Stimulated activated CD4-positive, alpha-beta T cell treated with anti-CD3 and anti-CD28 coated beads, Interleukin-2, amount 100 ng/mL, for 4 hours (primary cell): ENCODE results near the gene ZNF511.

Experiments
- DNase-seq: peaks from one replicate; pipeline ENCODE4 v3.0.0-alpha.2; 2020; ENCODE audit warnings: low read depth

Gene ZNF511

DNA sequence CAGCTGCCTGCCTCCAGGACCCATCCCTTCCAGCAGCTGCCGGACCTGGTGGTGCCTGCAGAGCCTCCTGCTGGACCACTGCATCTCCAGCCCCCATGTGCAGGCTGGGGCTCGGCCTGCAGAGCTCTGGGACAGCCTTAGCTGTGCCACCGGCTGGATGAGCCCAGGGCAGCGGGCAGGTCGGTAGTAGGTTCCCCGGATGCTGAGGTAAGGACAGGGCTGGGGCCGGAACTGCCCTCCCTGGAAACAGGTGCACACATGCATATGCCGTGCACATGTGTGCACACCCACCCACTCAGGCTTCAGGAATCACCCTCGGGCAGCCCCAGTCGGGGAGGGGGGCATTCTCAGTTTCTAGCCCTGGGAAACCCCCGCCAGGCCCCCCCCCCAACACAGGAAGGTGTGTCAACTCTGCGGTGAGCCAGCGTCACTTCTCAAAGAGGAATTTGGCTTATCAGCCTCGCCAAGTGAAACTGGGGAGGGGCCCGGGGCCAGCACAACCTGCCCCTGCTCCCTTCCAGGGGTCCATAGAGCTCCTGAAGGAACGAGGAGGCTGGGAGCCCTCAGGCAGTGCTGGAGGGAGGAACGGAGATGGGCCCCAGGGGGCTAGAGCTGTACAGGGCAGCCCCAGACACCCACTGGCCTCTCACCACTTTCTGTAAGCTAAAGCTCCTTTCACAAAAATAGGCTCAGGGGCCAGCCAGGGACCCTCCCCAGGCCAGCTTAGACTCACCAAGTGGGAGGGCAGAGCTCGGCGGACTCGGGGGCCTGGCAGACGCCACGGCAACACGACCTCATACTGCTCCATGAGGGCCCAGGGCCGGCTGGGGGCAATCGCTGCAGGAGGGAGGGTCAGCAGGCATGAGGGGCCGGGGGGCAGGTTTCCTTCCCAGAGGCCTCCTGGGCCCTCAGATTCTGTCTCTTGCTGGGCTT, 33.7 kb upstream of the ZNF511 start:
- DNase-seq, result peak; percentile 81

DNA sequence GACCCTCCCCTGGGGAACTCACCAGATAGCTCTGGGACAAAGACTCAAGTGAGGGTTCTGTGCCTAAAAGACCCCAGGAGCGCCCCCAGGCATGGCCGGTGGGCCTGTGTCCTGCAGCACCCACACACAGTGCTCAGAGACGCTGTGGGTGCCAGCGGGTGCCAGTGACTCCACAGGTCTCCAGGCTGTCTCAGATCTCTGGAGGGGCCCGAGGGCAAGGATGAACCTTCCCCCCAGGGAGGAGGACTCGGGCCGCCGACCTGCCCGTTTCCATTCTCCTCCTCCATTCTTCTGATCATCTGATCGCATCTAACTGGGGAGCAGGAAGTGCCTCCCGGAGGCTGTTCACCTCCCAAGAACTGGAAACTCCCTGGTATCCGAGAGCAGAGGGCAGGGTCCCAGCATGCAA, 33.0 kb upstream of the ZNF511 start:
- no peak for DNase-seq

DNA sequence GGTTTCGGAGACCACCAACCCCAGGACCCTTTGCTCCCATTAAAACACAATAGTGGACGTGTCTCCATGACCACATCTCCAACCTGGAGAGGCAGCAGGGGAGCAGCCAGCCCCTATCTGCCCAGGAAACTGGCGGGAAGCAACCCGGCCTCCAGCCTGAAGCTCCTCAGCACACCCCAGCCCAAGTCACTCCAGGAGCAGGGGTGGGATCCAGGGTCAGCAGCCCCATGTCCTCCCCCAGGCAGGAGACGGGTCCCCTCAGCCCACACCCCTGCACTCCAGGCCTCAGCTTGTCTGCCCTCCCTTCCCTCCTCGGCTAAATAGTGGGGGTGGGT, 32.6 kb upstream of the ZNF511 start:
- DNase-seq, result no peak

DNA sequence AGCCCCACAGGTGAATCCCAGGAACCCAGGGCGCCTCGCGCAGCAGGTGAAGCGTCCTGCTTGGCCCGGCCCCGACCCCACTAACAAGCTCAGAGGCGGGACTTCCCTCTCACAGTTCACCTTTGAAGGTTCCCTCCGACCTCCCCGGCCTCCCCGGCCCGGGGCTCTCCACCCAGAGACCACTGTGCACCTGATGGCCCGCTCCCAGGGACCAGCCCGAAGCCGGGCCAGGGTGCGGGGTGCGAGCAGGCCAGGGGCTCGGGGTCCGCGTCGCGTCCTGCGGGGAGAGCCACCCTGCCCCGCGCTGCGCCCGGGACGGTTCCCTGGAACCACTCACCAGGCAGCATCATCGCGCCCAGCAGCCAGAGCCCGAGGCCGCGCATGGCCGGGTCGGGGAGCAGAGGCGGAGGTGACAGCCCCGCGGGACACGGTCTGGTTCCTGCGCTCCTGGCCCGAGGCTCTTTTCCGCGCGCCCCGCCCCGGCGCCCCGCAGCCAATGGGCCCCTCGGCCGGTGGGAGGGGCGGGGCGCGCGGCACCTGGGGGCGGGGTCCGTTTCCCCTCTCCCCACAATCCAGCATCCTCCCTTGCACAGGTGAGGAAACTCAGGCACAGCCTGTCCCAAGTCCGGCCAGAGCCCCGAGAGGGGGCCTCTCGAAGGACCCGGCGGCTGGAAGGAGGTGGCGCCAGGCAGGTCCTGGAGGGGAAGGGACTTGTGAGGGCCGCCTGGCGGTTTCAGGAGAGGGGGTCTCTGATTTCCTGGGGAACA, 32.1 kb upstream of the ZNF511 start, which contains the start of gene ADAM8:
TSS of gene ADAM8 (minus strand) at position 434 of the 767 bp plus-strand sequence. CDS start at position 383, 51 bp downstream.
- DNase-seq, result peak; percentile 59

DNA sequence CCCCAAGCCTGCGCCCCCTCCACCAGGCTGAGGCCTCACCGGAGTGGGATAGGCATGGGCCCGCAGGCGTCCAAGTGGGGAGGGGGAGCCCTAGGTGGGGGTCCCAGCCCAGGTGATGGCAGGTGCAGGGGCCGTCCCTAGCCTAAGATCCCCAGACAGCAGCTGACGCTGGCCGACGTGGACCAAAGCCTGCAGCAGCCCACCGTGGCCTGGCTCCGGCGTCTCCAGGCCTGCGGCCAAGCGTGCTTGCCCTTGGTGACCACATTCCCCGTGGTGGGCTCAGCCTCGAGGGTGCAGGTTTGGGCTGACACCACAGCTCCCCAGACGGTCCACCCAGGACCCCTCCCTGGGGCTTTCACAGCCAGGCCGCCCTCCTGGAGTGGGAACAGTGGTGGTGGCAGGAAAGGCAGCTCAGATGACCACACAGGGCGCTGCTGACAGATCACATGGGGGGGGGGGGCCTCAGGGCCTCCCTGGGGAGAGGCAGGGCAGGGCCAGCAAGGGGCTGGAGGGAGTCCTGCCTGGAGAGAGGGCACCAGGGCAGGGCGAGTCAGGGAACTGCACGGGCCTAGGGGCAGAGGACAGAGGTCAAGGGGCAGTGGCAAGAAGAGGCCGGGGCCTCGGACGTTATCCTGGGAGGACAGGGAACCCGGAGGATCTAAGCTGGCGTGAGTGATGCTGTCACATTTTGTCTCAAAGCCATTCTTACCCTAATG, 31.3 kb upstream of the ZNF511 start:
- no peak for DNase-seq

DNA sequence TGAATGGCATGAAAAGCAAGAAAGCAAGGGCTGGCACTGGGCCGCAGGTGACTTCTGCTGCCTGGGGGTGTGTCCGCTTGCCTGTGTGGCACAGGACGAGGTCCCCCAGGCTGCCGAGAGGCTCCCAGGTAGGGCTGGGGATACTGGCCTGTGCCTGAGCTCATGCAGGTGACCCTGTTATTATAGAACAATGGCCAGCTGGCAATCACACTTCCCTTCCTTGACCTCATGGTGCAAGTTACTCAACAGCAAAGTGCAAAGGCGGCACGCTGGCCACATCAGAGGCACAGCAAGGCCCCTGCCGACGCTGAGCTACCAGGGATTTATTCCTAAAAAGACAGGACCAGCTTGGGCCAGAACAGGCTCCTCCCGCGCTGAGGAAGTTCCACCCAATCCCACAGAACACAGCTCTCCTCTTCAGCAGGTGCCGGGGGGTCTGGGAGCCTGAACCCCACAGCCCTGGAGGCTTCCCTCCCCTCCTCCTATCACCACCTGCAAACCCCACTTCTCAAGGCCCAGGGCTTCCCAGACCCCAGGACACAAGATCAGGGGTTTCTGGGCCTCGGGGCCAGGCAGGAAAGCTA, 30.6 kb upstream of the ZNF511 start:
- DNase-seq, result no peak

DNA sequence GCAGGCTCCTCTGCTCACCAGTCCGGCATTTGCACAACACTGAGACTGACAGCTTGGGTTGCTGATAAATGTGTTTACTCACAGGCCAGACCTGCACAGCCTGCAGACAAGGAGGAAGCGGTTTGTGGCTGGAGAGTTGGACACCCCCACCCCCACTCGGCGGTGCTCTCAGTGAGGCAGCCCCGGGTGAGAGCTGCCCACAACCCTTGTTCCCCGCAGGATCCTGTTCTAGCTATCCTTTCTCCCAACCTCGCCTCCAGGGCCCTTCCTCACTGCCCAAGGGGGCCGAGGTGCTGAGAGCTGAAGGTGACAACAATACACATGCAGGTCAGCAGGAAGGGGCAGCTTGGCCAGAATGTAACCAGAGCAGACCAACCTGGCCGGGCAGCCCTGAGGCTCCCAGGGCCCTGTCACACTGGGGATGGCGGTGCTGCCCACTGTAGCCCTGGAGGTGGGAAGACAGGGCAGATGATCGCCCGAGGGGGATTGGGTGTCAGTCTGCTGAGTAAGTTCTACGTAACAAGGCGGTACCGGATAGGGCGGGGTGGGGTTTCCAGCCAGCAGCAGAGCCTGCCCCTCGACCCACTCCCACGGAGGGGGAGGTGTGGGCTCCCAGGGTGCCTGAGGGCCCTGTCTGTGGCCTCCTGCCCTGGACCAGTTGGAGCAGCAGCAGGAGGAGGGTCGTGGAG, 30.0 kb upstream of the ZNF511 start:
- no peak for DNase-seq

DNA sequence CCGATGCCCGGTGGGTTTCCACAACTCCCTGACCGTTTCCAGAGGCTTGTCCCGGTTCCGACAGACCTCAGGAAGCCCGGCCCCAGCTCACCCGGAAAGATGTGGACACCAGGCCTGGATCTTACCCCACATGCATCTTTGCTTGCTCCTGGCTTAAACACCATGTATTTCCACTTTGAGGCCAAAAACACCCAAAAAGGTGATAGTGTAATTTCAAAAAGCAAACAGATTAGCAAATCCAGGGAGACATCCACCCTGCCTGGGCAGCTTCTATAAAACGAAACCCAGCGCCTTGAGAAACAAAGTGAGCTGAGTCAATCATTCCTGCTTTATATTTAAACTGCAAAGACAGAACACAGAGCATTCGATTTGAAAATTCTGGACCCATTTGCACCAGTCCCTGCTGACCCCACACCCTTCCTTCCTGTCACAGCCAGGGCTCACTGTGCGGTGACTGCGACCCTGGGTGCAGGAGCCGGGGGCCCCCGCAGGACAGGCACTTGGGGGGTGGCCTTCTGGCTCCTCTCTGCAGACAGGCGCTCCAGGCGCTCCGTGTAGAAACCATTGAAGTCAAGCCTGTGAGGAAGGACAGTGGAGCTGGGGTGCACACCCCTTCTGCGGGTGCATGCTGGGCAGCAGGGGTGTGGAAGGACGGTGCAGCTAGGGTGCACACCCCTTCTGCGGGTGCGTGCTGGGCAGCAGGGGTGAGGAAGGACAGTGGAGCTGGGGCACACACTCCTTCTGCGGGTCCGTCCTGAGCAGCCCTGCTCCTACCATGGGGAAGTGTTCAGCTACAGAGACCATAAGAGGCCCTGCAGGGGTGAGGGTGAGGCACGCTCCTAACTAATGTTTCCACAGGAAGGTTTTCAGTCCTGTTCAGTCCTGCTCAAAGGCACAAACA, 29.1 kb upstream of the ZNF511 start:
- no peak for DNase-seq

DNA sequence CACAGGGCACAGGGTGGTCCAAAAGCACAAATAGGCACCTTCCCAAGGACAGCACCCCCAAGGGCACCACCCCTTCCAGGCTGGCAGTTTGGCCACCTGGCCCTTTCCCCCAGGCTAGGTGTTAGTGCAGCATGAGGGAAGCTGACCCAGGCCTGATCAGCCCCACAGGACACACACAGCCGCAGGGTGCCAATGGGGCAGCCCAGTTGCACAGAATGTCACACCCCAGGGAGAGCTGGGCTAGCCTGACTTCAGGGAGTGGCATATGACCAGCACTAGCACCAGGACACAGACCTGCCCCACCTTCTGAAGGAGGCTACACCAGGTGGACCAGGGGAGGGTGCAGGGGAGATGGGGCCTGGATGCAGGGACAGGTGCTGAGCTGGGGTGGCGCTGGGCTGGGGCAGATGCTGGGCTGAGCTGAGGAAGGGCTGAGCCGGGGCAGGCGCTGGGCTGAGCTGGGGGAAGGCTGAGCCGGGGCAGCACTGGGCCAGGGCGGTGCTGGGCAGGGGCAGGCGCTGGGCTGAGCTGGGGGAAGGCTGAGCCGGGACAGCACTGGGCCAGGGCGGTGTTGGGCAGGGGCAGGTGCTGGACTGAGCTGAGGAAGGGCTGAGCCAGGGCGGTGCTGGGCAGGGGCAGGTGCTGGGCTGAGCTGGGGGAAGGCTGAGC, 28.2 kb upstream of the ZNF511 start:
- no peak for DNase-seq

DNA sequence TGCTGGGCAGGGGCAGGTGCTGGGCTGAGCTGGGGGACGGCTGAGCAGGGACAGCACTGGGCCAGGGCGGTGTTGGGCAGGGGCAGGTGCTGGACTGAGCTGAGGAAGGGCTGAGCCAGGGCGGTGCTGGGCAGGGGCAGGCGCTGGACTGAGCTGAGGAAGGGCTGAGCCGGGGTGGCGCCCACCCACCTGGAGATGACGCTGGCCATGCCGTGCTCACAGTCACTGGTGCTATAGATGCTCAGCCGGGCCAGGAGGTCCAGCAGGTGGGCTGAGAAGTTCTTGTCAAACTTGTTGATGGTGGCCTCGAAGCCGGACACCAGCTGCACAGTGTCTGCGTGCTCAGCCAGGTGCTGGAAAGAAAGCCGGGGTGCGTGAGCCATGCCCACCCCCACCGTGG, 27.6 kb upstream of the ZNF511 start:
- DNase-seq, result no peak

DNA sequence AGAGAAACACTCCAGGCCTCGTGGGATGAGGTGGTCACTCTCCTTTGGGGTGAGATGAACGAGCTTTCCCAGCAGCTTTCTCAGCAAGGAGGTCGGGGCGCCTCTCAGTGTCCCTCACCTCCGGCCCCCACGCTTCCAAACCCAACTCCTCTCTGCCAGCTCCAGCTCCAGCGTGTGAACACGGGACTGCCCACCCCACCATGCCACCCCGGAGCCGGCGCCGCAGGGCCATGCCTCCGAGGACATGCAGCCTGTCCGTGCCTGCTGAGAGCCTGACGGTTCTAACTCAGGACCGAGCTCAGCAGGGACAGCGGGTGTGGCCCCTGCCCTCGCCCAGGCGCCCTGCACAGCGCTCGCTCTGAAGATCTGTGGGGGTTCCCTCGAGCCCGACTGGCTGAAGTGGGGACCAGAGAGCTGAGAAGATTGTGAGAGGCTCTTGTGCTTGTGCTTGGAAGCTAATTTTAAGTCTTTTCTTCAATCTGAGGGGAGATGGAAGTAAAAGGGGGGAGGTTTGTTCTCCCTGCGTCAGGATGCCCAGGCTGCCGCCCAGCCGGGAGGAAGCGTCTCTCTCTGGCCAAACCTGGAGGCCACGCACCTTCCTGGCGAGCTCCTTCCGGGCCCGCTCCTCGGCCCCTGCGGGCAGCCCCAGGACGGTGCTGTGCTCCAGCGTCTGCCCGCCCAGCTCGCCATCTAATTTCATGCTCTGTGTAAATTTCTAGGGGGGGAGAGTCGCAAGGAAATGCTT, 26.9 kb upstream of the ZNF511 start:
- DNase-seq, result no peak

DNA sequence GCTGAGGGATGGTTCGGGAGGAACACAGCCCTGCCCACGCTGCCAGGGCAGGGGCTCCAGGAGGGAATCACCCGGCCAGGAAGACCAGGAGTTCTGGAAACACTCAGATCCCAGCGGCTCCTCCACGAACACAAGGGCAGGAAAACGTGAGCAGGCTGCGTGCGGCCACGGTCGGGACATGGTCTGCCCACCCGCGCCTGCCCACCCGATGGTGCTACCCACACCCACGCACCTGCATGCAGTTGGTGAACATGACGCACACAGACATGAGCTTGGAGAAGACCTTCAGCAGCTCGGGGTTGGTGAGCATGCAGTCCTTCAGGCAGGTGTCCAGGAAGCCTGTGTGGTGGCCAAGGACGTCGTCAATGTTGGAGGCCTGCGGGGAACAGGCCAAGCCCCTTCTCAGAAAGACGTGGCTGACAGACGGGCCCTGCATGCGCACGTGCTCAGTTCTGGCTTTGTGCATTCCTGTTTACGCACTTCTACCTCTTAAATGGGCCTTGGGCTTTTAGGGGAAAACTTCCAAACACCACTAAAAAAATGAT, 25.8 kb upstream of the ZNF511 start:
- no peak for DNase-seq

DNA sequence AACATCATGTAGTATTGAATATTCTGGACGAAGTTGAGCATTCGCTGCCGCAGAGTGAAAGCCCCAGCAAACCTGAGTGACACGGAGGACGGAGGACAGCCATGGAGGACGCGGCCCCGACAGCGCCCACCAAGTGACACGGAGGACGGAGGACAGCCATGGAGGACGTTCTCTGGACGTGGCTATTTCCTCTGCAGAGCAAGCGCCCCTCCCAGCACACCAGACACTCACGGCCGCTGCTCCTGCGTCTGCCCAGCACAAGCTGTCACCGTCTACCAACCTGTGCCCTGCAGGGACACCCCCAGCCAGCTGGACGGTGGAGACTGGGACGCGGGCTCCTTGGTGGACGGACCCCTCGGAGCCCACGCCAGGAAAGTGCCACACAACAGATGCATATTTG, 24.8 kb upstream of the ZNF511 start:
- DNase-seq, result no peak

DNA sequence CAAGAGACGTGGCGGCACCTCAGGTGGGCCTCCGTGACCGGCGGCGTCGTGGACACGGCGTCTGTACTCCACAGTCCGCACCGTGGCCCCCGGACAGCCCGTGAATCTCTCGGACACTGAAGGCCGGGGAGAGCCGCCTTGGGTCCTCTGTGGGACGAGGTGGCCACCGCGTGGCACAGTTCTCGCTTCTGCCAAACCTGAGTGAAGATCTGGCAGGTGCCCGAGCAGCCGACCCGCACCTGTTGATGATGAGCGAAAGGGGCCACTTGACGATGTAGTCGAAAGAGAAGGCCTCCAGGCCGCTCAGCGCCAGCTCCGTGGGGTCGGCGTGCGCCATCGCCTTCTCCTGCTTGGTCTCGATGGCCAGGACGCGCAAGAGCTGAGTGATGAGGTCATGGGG, 23.5 kb upstream of the ZNF511 start:
- no peak for DNase-seq

DNA sequence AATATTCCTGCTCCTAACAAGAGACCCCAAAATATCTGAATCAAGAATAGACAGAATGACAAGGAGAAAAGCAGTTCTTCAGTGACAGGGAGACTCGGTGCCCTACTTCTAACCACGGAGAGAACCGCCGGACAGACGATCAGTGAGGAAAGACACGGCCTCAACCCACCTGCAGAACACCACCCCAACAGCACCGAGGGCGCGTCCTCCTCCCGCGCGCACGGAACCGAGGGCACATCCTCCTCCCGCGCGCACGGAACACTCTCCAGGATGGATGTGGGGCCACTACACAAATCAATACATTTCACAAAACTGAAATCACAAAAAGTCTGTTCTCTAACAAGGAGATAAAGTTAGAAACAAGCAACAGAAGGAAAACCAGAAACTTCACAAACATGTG, 22.3 kb upstream of the ZNF511 start:
- no peak for DNase-seq

DNA sequence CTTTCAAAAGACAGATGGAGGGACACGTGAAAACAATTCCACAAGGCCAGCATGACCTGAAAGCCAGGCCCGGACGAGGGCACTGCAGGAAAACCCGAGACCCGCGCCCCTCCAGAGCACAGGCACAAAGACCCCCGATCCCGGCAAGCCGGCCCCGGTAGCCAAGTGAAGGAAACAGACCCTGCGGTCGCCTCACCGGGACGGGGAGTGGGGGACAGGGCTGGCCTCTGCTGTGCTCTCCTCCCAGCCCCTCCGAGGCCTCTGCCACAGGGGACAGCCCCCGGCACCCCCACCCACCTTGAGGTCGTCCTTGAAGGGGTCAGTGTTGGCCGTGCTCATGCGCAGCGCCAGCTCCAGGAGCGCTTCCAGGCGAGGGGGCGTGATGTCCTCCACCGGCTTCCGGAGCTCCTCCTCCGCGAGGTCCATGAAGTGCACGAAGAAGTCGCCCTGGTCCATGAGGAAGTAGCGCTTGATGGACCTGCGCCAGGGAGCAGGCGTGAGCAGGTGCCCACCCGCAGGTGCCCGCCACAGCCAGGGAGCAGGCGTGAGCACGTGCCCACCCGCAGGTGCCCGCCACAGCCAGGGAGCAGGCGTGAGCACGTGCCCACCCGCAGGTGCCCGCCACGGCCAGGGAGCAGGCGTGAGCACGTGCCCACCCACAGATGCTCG, 20.7 kb upstream of the ZNF511 start:
- no peak for DNase-seq

DNA sequence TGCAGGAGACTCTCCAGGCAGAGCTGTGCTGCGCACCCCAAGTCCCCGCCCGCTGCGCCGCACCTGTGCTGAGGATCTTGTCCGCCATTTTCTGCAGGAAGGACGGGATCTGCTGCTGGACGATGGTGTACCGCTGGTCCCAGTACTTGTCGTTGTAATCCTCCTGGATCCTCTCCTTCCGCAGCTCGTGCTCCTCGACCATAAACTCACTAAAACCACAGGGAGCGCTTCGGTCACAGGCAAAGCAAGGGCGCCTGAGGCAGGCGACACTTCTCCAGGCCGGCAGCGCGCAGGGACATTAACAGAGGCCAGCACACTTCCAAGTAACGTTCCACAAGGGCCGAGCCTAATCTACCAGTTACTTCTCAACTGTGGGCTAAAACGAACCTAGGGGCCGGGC, 19.0 kb upstream of the ZNF511 start:
- no peak for DNase-seq
